ENCODE measurements around the gene OSBPL2.

GRCh38 chr20:62284448-62284847, 46.1 kb downstream of the OSBPL2 start:
- TF ChIP-seq CTCF (optimal IDR thresholded peaks at IDR 0.05 in 1 of 3, IDR thresholded peaks at IDR 0.05 in 1 of 3, conservative IDR thresholded peaks at IDR 0.05 in 1 of 3; ENCODE audit: extremely low read depth in 1 of 3, insufficient read depth in 2 of 3, low read length in 3 of 3) (no peak), EZH2 (IDR thresholded peaks at IDR 0.05; ENCODE audit: low read length) (no peak)

All from keratinocyte (primary cell).